A673 (cell line): ENCODE results near the gene GALNT11. TPM values are rescaled to one million over a fixed set of nuclear protein-coding genes. Genes with fewer than 3 reads are reported as not detected.

Experiments
- BruUV-seq: library from RNA; stranded (reverse); fragments of 400-500 nt; replicated peaks from 2 replicates; lab custom pipeline; 2021; lab: Mats Ljungman, UMichigan
- CTCF ChIA-PET: fragments of 300-600 bp; sonication (Branson Sonifier 250); formaldehyde crosslinking; loops from one replicate; lab custom pipeline; 2022; ENCODE audit warnings: antibody characterized with exemption; lab: Charles Lee
- POLR2A ChIA-PET: fragments of 300-600 bp; sonication (Branson Sonifier 250); formaldehyde crosslinking; loops from one replicate; lab custom pipeline; 2022; ENCODE audit warnings: antibody characterized with exemption; ENCODE audit not compliant: low non-redundant PET; lab: Charles Lee
- DNase-seq: peaks from one replicate; pipeline ENCODE4 v3.0.0-alpha.2; 2015; ENCODE audit warnings: low spot score
- H3K27ac ChIP-seq: fragments of 200-600 bp; sonication (generic); 2 replicates; pipeline ENCODE4 v1.5.1; 2016; ENCODE audit warnings: mixed run types, low read depth, mild to moderate bottlenecking, mixed read lengths, antibody characterized with exemption, low read length; ENCODE audit not compliant: poor library complexity, severe bottlenecking
- H3K27me3 ChIP-seq: fragments of 200-600 bp; sonication (generic); replicated peaks from 2 replicates; pipeline ENCODE4 v1.6.1; 2017; ENCODE audit warnings: mixed run types, low read depth, mild to moderate bottlenecking, mixed read lengths, antibody characterized with exemption, low read length; ENCODE audit not compliant: insufficient read depth, poor library complexity
- H3K36me3 ChIP-seq: fragments of 200-600 bp; sonication (generic); 2 replicates; pipeline ENCODE4 v1.6.1; 2016; ENCODE audit warnings: mixed run types, mild to moderate bottlenecking, mixed read lengths, antibody characterized with exemption, low read length; ENCODE audit not compliant: insufficient read depth, poor library complexity, severe bottlenecking
- H3K4me1 ChIP-seq: fragments of 200-600 bp; sonication (generic); 2 replicates; pipeline ENCODE4 v1.6.1; 2017; ENCODE audit warnings: mixed run types, mild to moderate bottlenecking, mixed read lengths, antibody characterized with exemption, low read length; ENCODE audit not compliant: insufficient read depth, poor library complexity, severe bottlenecking
- H3K4me3 ChIP-seq: fragments of 200-600 bp; sonication (generic); 2 replicates; pipeline ENCODE4 v1.5.1; 2016; ENCODE audit warnings: low read depth, mixed run types, mild to moderate bottlenecking, mixed read lengths, low read length; ENCODE audit not compliant: poor library complexity, severe bottlenecking
- H3K9me3 ChIP-seq: fragments of 200-600 bp; sonication (generic); 2 replicates; pipeline ENCODE4 v1.6.1; 2016; ENCODE audit warnings: mixed run types, low read depth, mild to moderate bottlenecking, mixed read lengths, antibody characterized with exemption, low read length; ENCODE audit not compliant: poor library complexity, severe bottlenecking
- EZH2 ChIP-seq: fragments of 200-600 bp; sonication (generic); IDR thresholded peaks from 2 replicates; pipeline ENCODE4 v1.6.1; 2017; ENCODE audit warnings: borderline replicate concordance, low read depth, mild to moderate bottlenecking, mixed read lengths, antibody characterized with exemption, low read length; ENCODE audit not compliant: poor library complexity, severe bottlenecking
- intact Hi-C: fragments of 100-400 bp; cut with micrococcal nuclease; formaldehyde crosslinking; loops from one replicate; pipeline ENCODE4 v1.10.0; 2022; ENCODE audit not compliant: unreplicated experiment
- total RNA-seq: library from RNA; stranded (reverse); gene quantifications from 2 replicates; pipeline ENCODE4 v1.2.3, GENCODE V29; 2021
- TF ChIP-seq, protein P1 (sequence below): fragments of 300-800, 200-600 bp; sonication (generic); conservative IDR thresholded peaks from 2 replicates; pipeline ENCODE4 v1.5.1; 2017; ENCODE audit warnings: low read depth, mild to moderate bottlenecking, antibody characterized with exemption, low read length, moderate library complexity, mixed read lengths

Gene GALNT11
- total RNA-seq, 1 experiment from 2014 or later, result 35.5 TPM

DNA sequence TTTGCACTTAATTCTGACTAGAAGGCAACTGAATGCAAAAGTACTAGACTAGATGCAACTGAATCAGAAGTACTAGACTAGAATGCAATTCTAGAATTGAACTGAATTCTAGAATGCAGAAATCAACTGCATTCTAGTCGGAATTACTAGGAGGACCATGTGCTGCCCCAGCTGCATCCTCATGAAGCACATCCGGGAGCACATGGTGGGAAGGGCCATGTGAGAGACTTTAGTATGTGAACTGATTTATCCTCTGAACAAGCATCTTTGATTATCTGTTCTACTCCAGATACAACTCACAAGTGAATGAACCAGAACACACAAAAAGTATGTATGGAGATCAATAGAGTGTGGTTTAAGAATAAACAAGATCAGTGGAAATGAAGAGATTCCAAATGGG, 115.1 kb downstream of the GALNT11 start:
- intact Hi-C loops, result loop anchor here (10.0 kb wide), 1 partner anchor 564 kb away; no protein-coding TSS in a partner anchor
- Histone ChIP-seq H3K9me3 (no peaks in the 10 kb centered on the region), H3K27me3 (no peaks in the 10 kb centered on the region), H3K27ac (no peak overlapping the region), H3K4me1 (peaks cover 3% of the 10 kb centered on the region), H3K4me3 (no peak overlapping the region), H3K36me3 (peaks cover 51% of the 10 kb centered on the region)
- CTCF ChIA-PET, result no interaction called here
- no peak for DNase-seq
- TF ChIP-seq, protein P1, sequence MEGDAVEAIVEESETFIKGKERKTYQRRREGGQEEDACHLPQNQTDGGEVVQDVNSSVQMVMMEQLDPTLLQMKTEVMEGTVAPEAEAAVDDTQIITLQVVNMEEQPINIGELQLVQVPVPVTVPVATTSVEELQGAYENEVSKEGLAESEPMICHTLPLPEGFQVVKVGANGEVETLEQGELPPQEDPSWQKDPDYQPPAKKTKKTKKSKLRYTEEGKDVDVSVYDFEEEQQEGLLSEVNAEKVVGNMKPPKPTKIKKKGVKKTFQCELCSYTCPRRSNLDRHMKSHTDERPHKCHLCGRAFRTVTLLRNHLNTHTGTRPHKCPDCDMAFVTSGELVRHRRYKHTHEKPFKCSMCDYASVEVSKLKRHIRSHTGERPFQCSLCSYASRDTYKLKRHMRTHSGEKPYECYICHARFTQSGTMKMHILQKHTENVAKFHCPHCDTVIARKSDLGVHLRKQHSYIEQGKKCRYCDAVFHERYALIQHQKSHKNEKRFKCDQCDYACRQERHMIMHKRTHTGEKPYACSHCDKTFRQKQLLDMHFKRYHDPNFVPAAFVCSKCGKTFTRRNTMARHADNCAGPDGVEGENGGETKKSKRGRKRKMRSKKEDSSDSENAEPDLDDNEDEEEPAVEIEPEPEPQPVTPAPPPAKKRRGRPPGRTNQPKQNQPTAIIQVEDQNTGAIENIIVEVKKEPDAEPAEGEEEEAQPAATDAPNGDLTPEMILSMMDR, result no peak
- no peak for TF ChIP-seq EZH2
- no TSS peak for BruUV-seq
- POLR2A ChIA-PET, result no interaction called here

DNA sequence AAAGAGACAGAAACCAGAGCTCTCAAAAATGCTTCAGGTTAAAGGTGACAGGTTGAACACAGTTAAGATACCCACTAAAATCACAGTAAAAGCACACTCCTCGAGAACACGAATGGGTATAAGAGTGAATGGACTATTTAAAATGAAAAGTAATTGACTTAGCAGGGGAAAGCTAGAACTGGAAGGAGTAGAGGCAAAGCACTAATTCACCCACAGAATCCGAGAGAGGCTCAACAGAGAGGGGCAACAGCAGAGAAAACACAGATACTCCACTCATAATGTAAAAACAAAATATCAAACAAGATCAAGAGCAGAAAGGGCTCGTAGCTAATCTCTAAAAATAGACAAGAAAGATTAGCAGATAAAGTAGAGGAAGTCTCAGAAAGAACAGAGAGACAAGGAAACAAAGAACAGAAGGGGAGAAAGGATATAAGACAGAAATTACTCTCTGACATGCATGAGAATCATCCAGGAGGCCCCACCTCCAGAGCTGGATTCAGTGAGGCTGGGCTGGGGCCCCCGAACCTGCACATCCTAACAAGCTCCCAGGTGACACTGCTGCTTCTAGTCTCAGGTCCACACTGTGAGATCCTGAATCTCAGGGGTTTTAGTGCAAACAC, 117.6 kb downstream of the GALNT11 start:
- DNase-seq, result no peak
- no TSS peak for BruUV-seq
- no peak overlapping the region for H3K4me3 ChIP-seq
- ChIA-PET POLR2A (no interaction called here), CTCF (no interaction called here)
- H3K9me3 ChIP-seq, result no peaks in the 10 kb centered on the region
- H3K4me1 ChIP-seq, result peaks cover 3% of the 10 kb centered on the region
- no peaks in the 10 kb centered on the region for H3K27me3 ChIP-seq
- intact Hi-C loops, result loop anchor here (10.0 kb wide), 1 partner anchor 562 kb away; no protein-coding TSS in a partner anchor
- TF ChIP-seq, protein P1, result no peak
- no peak for TF ChIP-seq EZH2
- H3K36me3 ChIP-seq, result peaks cover 66% of the 10 kb centered on the region
- H3K27ac ChIP-seq, result no peak overlapping the region

DNA sequence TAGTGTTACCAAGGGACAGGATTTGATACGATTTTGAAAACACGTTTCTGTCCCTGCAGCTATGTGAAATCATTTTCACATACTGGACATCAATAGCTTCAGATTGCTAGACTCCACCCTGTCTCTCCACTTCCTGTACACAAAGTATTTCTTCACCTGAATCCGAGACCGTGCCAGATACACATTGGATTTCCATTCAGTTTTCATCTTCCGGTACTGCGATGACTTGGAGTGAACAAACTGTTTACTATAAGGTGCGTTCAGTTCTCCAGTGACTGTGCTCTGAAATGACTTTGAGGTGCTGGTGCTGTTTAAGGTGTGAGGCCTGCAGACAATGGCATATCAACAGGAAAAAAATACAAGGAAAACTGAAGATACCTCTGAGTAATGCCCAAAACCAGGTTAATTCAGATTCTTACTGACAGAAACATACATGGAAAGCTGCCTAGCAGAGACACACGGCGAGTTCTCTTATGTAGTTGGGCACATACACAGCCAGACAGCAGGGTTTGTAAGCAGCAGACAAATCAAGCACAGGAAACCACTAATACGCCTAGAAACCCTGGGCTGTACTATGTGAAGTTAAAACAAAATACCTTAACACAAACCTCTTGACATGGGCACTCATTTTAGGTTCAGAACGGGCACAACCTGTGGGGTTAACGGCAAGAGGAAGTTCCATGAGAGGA, 119.2 kb downstream of the GALNT11 start:
- no peak overlapping the region for H3K4me3 ChIP-seq
- BruUV-seq, result no TSS peak
- POLR2A ChIA-PET, result no interaction called here
- H3K4me1 ChIP-seq, result peaks cover 3% of the 10 kb centered on the region
- no peak for DNase-seq
- TF ChIP-seq, protein P1, result no peak
- no peak for TF ChIP-seq EZH2
- CTCF ChIA-PET, result interaction anchor here (0.5 kb wide), 1 partner anchor 38 kb away, joined by 3 read pairs; no protein-coding TSS in a partner anchor
- no peaks in the 10 kb centered on the region for H3K27me3 ChIP-seq
- intact Hi-C loops, result loop anchor here (5.0 to 10.0 kb wide), 2 partner anchors 152 to 560 kb away; no protein-coding TSS in a partner anchor
- H3K9me3 ChIP-seq, result no peaks in the 10 kb centered on the region
- peaks cover 66% of the 10 kb centered on the region for H3K36me3 ChIP-seq
- H3K27ac ChIP-seq, result peak overlapping the region; percentile 12
